ENCODE data around the gene TDP1.
A peak's percentile ranks its signal among the peaks of the same experiment; 100 is the strongest.

The TDP1 gene

GRCh38 chr14:89909586-89909985 lies 46.1 kb upstream of the TDP1 start:
- Histone ChIP-seq H3K27me3 (ENCODE audit: insufficient read depth, poor library complexity, severe bottlenecking) (no peaks in the 10 kb centered on the region), H3K4me1 (ENCODE audit: insufficient read depth, poor library complexity, severe bottlenecking) (peaks cover 14% of the 10 kb centered on the region), H3K36me3 (ENCODE audit: low read depth) (no peaks in the 10 kb centered on the region), H3K4me3 (ENCODE audit: severe bottlenecking) (no peak overlapping the region), H3K9me3 (ENCODE audit: severe bottlenecking) (no peaks in the 10 kb centered on the region), H3K27ac (ENCODE audit: poor library complexity, severe bottlenecking) (no peak overlapping the region)
- ATAC-seq (ENCODE audit: low read depth) (no peak), DNase-seq (ENCODE audit: low spot score) (no peak)
- TF ChIP-seq, protein P1, sequence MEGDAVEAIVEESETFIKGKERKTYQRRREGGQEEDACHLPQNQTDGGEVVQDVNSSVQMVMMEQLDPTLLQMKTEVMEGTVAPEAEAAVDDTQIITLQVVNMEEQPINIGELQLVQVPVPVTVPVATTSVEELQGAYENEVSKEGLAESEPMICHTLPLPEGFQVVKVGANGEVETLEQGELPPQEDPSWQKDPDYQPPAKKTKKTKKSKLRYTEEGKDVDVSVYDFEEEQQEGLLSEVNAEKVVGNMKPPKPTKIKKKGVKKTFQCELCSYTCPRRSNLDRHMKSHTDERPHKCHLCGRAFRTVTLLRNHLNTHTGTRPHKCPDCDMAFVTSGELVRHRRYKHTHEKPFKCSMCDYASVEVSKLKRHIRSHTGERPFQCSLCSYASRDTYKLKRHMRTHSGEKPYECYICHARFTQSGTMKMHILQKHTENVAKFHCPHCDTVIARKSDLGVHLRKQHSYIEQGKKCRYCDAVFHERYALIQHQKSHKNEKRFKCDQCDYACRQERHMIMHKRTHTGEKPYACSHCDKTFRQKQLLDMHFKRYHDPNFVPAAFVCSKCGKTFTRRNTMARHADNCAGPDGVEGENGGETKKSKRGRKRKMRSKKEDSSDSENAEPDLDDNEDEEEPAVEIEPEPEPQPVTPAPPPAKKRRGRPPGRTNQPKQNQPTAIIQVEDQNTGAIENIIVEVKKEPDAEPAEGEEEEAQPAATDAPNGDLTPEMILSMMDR (IDR thresholded peaks at IDR 0.05; ENCODE audit: poor library complexity, severe bottlenecking), result no peak

DNA sequence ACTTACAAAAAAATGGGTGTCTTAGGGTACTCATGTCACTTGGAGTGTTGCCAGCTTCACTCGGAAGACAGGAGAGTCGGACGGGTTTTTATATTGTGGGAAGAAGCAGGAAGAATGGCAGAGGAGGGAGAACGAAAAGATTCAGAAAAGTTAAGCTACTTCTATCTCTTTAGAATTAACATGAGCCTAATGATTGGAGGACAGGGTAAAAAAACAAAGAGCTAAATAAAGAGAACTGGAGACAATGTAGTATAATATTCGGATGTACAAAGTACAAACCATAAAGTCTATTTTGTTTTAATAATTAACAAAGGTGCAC lies 45.1 kb upstream of the TDP1 start:
- no peaks in the 10 kb centered on the region for H3K27me3 ChIP-seq (ENCODE audit: insufficient read depth, poor library complexity, severe bottlenecking)
- H3K9me3 ChIP-seq (ENCODE audit: severe bottlenecking), result no peaks in the 10 kb centered on the region
- ATAC-seq (ENCODE audit: low read depth), result no peak
- peaks cover 20% of the 10 kb centered on the region for H3K4me1 ChIP-seq (ENCODE audit: insufficient read depth, poor library complexity, severe bottlenecking)
- H3K4me3 ChIP-seq (ENCODE audit: severe bottlenecking), result no peak overlapping the region
- DNase-seq (ENCODE audit: low spot score), result no peak
- no peak overlapping the region for H3K27ac ChIP-seq (ENCODE audit: poor library complexity, severe bottlenecking)
- H3K36me3 ChIP-seq (ENCODE audit: low read depth), result no peaks in the 10 kb centered on the region
- TF ChIP-seq, protein P1 (IDR thresholded peaks at IDR 0.05; ENCODE audit: poor library complexity, severe bottlenecking), result no peak

DNA sequence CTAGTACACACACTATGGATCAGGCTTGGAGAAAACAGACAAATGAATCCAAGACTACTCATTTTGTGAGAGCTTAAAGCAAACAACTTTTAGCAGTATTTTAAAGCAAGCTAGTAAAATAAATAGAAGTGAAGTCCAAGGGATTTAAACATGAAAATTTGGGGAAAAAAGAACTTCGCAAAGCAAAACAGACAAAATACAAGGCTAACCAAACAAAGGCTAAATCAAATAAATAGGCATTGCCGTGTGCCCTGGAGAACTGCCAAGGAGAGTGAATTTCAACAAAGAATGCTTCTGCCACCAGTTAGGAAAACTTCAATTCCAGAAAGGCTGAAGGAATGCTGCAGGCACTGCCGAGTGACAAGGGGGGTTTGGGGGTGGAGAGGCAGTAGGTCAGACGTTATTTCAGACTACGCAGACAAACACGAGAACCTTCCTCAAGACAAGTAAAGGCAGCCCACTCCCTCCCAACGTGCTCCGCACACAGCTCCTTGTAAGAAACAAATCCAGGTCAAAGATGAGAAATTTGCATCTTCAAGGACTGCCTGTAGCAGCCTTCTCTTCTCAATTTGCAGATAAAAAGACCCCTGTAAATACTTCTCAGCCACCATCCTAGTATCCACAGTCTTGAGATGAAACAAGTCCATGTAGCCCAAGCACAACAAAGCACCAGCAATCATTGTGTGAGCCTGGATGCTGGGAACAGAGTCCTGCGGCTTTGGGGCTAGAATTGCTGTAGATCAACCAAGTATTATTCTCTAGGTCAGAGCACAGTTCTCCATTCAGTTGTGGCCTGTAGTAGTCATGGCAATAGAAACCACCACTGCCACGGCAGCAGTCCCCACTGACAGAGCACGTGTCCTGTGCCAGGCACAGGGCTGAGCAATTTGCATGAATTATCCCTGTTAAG lies 44.5 kb upstream of the TDP1 start:
- DNase-seq (ENCODE audit: low spot score) (no peak), ATAC-seq (ENCODE audit: low read depth) (no peak)
- H3K9me3 ChIP-seq (ENCODE audit: severe bottlenecking), result no peaks in the 10 kb centered on the region
- no peak overlapping the region for H3K4me3 ChIP-seq (ENCODE audit: severe bottlenecking)
- H3K27me3 ChIP-seq (ENCODE audit: insufficient read depth, poor library complexity, severe bottlenecking), result no peaks in the 10 kb centered on the region
- TF ChIP-seq, protein P1 (IDR thresholded peaks at IDR 0.05; ENCODE audit: poor library complexity, severe bottlenecking), result no peak
- H3K36me3 ChIP-seq (ENCODE audit: low read depth), result no peaks in the 10 kb centered on the region
- peaks cover 23% of the 10 kb centered on the region for H3K4me1 ChIP-seq (ENCODE audit: insufficient read depth, poor library complexity, severe bottlenecking)
- no peak overlapping the region for H3K27ac ChIP-seq (ENCODE audit: poor library complexity, severe bottlenecking)

- Histone ChIP-seq H3K9me3 (ENCODE audit: severe bottlenecking) (no peaks in the 10 kb centered on the region), H3K27me3 (ENCODE audit: insufficient read depth, poor library complexity, severe bottlenecking) (no peaks in the 10 kb centered on the region), H3K27ac (ENCODE audit: poor library complexity, severe bottlenecking) (peak overlapping the region; percentile 27), H3K4me1 (ENCODE audit: insufficient read depth, poor library complexity, severe bottlenecking) (peaks cover 26% of the 10 kb centered on the region), H3K36me3 (ENCODE audit: low read depth) (no peaks in the 10 kb centered on the region), H3K4me3 (ENCODE audit: severe bottlenecking) (no peak overlapping the region)
- ATAC-seq (ENCODE audit: low read depth) (no peak), DNase-seq (ENCODE audit: low spot score) (no peak)
- TF ChIP-seq, protein P1 (IDR thresholded peaks at IDR 0.05; ENCODE audit: poor library complexity, severe bottlenecking), result no peak
Observed at GRCh38 chr14:89912221-89912620, 43.5 kb upstream of the TDP1 start.

GRCh38 chr14:89912667-89913211 lies 43.0 kb upstream of the TDP1 start:
- no peaks in the 10 kb centered on the region for H3K27me3 ChIP-seq (ENCODE audit: insufficient read depth, poor library complexity, severe bottlenecking)
- TF ChIP-seq, protein P1 (IDR thresholded peaks at IDR 0.05; ENCODE audit: poor library complexity, severe bottlenecking), result no peak
- ATAC-seq (ENCODE audit: low read depth), result peak; percentile 93
- no peaks in the 10 kb centered on the region for H3K9me3 ChIP-seq (ENCODE audit: severe bottlenecking)
- no peak for DNase-seq (ENCODE audit: low spot score)
- no peaks in the 10 kb centered on the region for H3K36me3 ChIP-seq (ENCODE audit: low read depth)
- peak overlapping the region; percentile 27 for H3K27ac ChIP-seq (ENCODE audit: poor library complexity, severe bottlenecking)
- peaks cover 26% of the 10 kb centered on the region for H3K4me1 ChIP-seq (ENCODE audit: insufficient read depth, poor library complexity, severe bottlenecking)
- no peak overlapping the region for H3K4me3 ChIP-seq (ENCODE audit: severe bottlenecking)
